ENCODE results near the gene IL3RA. TPM values are rescaled to one million over a fixed set of nuclear protein-coding genes. Genes with fewer than 3 reads are reported as not detected.

IL3RA gene
- 10 to 100 TPM in 1 of 4 donors, 1 to 10 TPM in 3; 1.2 to 16.2 (median 8.6) TPM for total RNA-seq

- Histone ChIP-seq H3K27ac (peak within 1 kb of the TSS; percentile 45 to 81), H3K36me3 (no peaks in the 10 kb centered on the region), H3K27me3 (no peaks in the 10 kb centered on the region), H3K9me3 (no peaks in the 10 kb centered on the region), H3K4me1 (no peaks in the 10 kb centered on the region), H3K4me3 (peak within 1 kb of the TSS; percentile 31 to 32)
- peak in 1 of 2 donors; percentile 24 for DNase-seq
- intact Hi-C loops (cut with DNase I; ENCODE audit: low total_unique reads), result no loop called here
- no peak for TF ChIP-seq CTCF (IDR thresholded peaks at IDR 0.05)
- TF ChIP-seq POLR2A (IDR thresholded peaks at IDR 0.05), result no peak
Observed at GRCh38 chrX:1336331-1336943, at the start of gene IL3RA. Gene IL3RA (plus strand): TSS chrX:1336785. CDS start chrX:1341766, 4,981 bp downstream.

GRCh38 chrX:1289535-1289934, 47.0 kb upstream of the IL3RA start:
- Histone ChIP-seq H3K36me3 (no peaks in the 10 kb centered on the region), H3K9me3 (no peaks in the 10 kb centered on the region), H3K4me3 (no peak overlapping the region), H3K27ac (no peak overlapping the region), H3K4me1 (no peaks in the 10 kb centered on the region), H3K27me3 (no peaks in the 10 kb centered on the region)
- intact Hi-C loops (cut with DNase I; ENCODE audit: low total_unique reads), result no loop called here
- no peak for TF ChIP-seq CTCF (IDR thresholded peaks at IDR 0.05)
- TF ChIP-seq POLR2A (IDR thresholded peaks at IDR 0.05), result no peak
- no peak for DNase-seq

- Histone ChIP-seq H3K4me1 (no peaks in the 10 kb centered on the region), H3K4me3 (no peak overlapping the region), H3K27me3 (no peaks in the 10 kb centered on the region), H3K27ac (no peak overlapping the region), H3K9me3 (no peaks in the 10 kb centered on the region), H3K36me3 (no peaks in the 10 kb centered on the region)
- TF ChIP-seq POLR2A (IDR thresholded peaks at IDR 0.05) (no peak), CTCF (IDR thresholded peaks at IDR 0.05) (no peak)
- intact Hi-C loops (cut with DNase I; ENCODE audit: low total_unique reads), result no loop called here
- DNase-seq, result no peak
Observed at GRCh38 chrX:1291110-1291740, 45.4 kb upstream of the IL3RA start.

- no peaks in the 10 kb centered on the region for H3K9me3 ChIP-seq
- no peaks in the 10 kb centered on the region for H3K4me1 ChIP-seq
- intact Hi-C loops (cut with DNase I; ENCODE audit: low total_unique reads), result no loop called here
- no peak overlapping the region for H3K27ac ChIP-seq
- H3K4me3 ChIP-seq, result no peak overlapping the region
- H3K27me3 ChIP-seq, result no peaks in the 10 kb centered on the region
- TF ChIP-seq POLR2A (IDR thresholded peaks at IDR 0.05) (no peak), CTCF (IDR thresholded peaks at IDR 0.05) (no peak)
- DNase-seq, result no peak
- no peaks in the 10 kb centered on the region for H3K36me3 ChIP-seq
Observed at GRCh38 chrX:1292575-1293290, 43.9 kb upstream of the IL3RA start.
